ENCODE data around the gene NR1D1.

Gene NR1D1

DNA sequence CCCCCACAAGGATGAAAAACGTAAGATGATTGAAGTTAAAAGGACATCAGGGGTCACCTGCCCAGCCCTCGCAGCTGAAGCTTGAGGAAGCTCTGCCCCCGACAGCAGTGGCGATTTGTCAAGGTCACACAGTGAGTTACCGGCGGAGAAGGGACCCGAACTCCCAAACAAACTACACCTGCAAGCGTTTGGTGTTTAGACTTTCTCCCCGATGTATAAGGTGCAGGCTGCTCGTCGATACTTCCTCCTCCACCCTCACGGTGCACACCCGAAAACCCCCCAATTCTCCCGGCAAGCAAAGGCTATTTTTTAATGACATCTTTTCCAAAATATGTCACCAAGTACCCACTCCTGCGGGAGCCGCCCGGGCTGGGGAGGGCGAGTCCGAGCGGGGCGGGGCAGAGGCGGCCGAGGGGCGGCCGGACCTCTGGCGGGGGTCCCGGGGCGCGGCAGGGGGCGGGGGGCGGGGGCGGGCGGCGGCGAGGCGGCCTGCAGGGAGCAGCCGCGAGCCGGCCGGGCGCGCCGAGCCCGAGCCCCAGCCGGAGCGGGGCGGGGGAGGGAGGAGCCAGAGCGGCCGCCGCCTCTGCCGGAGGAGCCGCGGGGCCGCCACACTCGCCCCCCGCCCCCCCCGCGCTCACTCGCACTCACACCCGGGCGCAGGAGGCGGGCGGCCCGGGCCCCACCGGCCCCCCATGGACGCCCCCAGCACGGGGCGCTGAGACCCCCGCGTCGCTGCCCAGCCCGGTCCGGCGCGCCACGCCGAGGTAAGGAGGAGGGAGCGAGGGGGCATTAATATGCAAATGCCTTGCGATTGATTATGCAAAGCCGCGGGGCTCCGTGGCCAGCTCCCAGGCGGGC, 37.8 kb downstream of the NR1D1 start, which contains the start of gene THRA:
Gene THRA, plus strand, starts transcription at position 637 of the 858 bp plus-strand sequence. CDS start 11,524 bp downstream, outside the sequence.
- no peak for TF ChIP-seq CTCF (IDR thresholded peaks at IDR 0.05; ENCODE audit: low read depth, low read length)
- peak within 1 kb of the TSS; percentile 94 for H3K4me3 ChIP-seq (ENCODE audit: low read depth, low read length)

DNA sequence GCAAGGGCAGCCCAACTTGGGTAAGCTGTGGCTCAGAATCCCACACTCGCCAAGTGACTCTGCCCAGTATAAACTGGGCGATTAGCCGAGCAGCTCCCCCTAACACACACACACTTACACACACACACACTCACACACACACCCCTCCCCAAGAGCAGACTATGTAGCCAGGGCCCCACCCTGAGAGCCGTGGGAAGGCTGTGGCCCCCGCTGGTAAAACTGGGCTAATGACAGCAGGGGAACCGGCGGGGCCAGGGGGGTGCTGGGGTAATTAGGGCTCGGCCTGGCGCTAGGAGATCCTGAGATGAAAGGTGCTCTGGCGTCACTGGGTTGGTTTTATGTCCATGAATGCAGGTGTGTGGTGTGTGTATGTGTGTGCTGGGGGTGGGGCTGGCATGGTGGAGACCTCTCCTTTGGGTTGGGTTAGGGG, 38.8 kb downstream of the NR1D1 start:
- no peak overlapping the region for H3K4me3 ChIP-seq (ENCODE audit: low read depth, low read length)
- no peak for TF ChIP-seq CTCF (IDR thresholded peaks at IDR 0.05; ENCODE audit: low read depth, low read length)

- TF ChIP-seq CTCF (IDR thresholded peaks at IDR 0.05; ENCODE audit: low read depth, low read length), result no peak
- no peak overlapping the region for H3K4me3 ChIP-seq (ENCODE audit: low read depth, low read length)
Measured at GRCh38 chr17:40060887-40061608, 39.3 kb downstream of the NR1D1 start.

GRCh38 chr17:40059729-40060475, 40.5 kb downstream of the NR1D1 start:
- no peak for TF ChIP-seq CTCF (IDR thresholded peaks at IDR 0.05; ENCODE audit: low read depth, low read length)
- H3K4me3 ChIP-seq (ENCODE audit: low read depth, low read length), result no peak overlapping the region

- H3K4me3 ChIP-seq (ENCODE audit: low read depth, low read length), result no peak overlapping the region
- TF ChIP-seq CTCF (IDR thresholded peaks at IDR 0.05; ENCODE audit: low read depth, low read length), result no peak
Measured at GRCh38 chr17:40058865-40059264, 41.5 kb downstream of the NR1D1 start.

GRCh38 chr17:40058186-40058784, 42.1 kb downstream of the NR1D1 start:
- H3K4me3 ChIP-seq (ENCODE audit: low read depth, low read length), result no peak overlapping the region
- no peak for TF ChIP-seq CTCF (IDR thresholded peaks at IDR 0.05; ENCODE audit: low read depth, low read length)
